ENCODE data around the gene POMC.

GRCh38 chr2:25202275-25202674 lies 33.9 kb upstream of the POMC start:
- TF ChIP-seq POLR2A (IDR thresholded peaks at IDR 0.05) (no peak), CTCF (IDR thresholded peaks at IDR 0.05) (no peak)
